Measurements from ENCODE around the gene ITGB1. TPM values are rescaled to one million over a fixed set of nuclear protein-coding genes. Genes with fewer than 3 reads are reported as not detected.

Gene ITGB1
- total and polyA plus RNA-seq, 2 experiments from 2014 or later, result 317 to 439 TPM

DNA sequence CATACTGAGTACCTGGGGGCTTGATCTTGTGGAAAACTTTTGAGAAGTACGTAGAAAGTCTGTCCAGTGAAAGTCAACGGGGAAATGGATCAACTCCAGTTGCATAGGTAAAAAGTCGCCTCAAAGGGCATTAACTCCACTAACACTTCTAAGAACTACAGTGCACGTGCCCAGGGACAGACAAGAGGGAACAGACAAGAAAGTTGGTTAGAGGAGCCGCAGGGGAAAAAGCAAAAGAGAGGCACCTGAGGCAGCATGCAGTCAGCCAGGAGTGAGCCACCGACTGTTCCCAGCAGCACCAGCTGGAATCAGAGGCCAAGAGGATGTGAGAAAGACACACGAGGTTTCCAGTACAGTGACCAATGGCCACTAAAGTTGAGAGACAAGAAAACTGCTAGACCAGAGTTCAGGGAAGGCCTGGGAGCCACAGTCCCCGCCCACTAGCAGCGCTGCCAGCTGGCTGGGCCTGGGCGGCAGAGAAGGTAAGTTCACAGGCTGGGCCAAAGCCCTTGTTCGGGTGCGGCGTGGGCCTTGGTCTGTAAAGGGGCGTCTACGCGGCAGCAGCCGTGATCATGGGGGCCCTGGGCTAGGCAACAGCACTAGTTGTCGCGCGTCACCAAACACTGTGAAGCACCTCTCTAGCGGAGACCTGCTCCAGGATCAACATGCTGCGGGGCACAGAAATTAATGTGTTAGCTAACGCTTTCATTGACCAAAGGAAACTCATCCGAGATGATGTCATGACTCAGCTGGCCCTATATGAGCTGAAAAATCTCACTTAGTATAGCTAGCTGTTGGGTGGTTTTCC, 14.0 kb downstream of the ITGB1 start:
- H3K9me2 ChIP-seq (ENCODE audit: insufficient read depth), result no peaks in the 10 kb centered on the region
- Mint-ChIP-seq H3K4me1 (peaks cover 70% of the 10 kb centered on the region), H3K27ac (peak overlapping the region; percentile 53; the same call in 1 of the 2 replicates), H3K4me3 (no peak overlapping the region), H3K27me3 (ENCODE audit: insufficient read depth, low read depth, poor library complexity) (peaks cover 4% of the 10 kb centered on the region), H3K9me3 (no peaks in the 10 kb centered on the region), H3K36me3 (ENCODE audit: low read depth) (no peaks in the 10 kb centered on the region)
- no peaks in the 10 kb centered on the region; the same call in 1 of the 2 replicates for H3F3A ChIP-seq (replicated peaks; ENCODE audit: low read depth)
- TF ChIP-seq EZH2 (IDR thresholded peaks at IDR 0.05; ENCODE audit: low read depth, unreplicated experiment) (no peak), JUNB (IDR thresholded peaks at IDR 0.05; ENCODE audit: unreplicated experiment) (no peak), ZNF331 (CRISPR knock-in tag; IDR thresholded peaks at IDR 0.05; ENCODE audit: low read depth) (no peak), REST (IDR thresholded peaks at IDR 0.05; ENCODE audit: unreplicated experiment) (no peak)
- TF ChIP-seq, protein P1, sequence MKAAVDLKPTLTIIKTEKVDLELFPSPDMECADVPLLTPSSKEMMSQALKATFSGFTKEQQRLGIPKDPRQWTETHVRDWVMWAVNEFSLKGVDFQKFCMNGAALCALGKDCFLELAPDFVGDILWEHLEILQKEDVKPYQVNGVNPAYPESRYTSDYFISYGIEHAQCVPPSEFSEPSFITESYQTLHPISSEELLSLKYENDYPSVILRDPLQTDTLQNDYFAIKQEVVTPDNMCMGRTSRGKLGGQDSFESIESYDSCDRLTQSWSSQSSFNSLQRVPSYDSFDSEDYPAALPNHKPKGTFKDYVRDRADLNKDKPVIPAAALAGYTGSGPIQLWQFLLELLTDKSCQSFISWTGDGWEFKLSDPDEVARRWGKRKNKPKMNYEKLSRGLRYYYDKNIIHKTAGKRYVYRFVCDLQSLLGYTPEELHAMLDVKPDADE (IDR thresholded peaks at IDR 0.05), result no peak
- peaks cover 80% of the 10 kb centered on the region for H3K4me1 ChIP-seq (ENCODE audit: insufficient read depth)
- peak; percentile 64 for DNase-seq (ENCODE audit: low spot score)
- H3K4me3 ChIP-seq, result no peak overlapping the region
- peak overlapping the region; percentile 51; the same call in 1 of the 2 replicates for H3K27ac ChIP-seq (ENCODE audit: low read depth)
- peaks cover 71% of the 10 kb centered on the region for H4K20me1 ChIP-seq (replicated peaks; ENCODE audit: insufficient read depth)
- H3K27me3 ChIP-seq (ENCODE audit: insufficient read depth), result no peaks in the 10 kb centered on the region
- no peaks in the 10 kb centered on the region for H3K36me3 ChIP-seq (ENCODE audit: insufficient read depth)
- ATAC-seq, result peak; percentile 83
- peaks cover 100% of the 10 kb centered on the region for H3K79me2 ChIP-seq (replicated peaks; ENCODE audit: insufficient read depth)
- H3K4me2 ChIP-seq, result peak overlapping the region; percentile 41
- no peak overlapping the region for H2AFZ ChIP-seq

GRCh38 chr10:32943395-32943794, 14.6 kb downstream of the ITGB1 start:
- Histone ChIP-seq H3K79me2 (replicated peaks; ENCODE audit: insufficient read depth) (peaks cover 100% of the 10 kb centered on the region), H4K20me1 (replicated peaks; ENCODE audit: insufficient read depth) (peaks cover 74% of the 10 kb centered on the region), H2AFZ (no peak overlapping the region), H3K4me1 (ENCODE audit: insufficient read depth) (peaks cover 80% of the 10 kb centered on the region), H3K4me2 (peak overlapping the region; percentile 41), H3K27ac (ENCODE audit: low read depth) (peak overlapping the region; percentile 51; the same call in 1 of the 2 replicates), H3K4me3 (no peak overlapping the region), H3K9me2 (ENCODE audit: insufficient read depth) (no peaks in the 10 kb centered on the region), H3F3A (replicated peaks; ENCODE audit: low read depth) (no peaks in the 10 kb centered on the region; the same call in 1 of the 2 replicates), H3K36me3 (ENCODE audit: insufficient read depth) (no peaks in the 10 kb centered on the region), H3K27me3 (ENCODE audit: insufficient read depth) (no peaks in the 10 kb centered on the region)
- ATAC-seq, result no peak
- Mint-ChIP-seq H3K4me3 (no peak overlapping the region; the same call in 2 of the 3 replicates), H3K27ac (peak overlapping the region; percentile 53), H3K9me3 (no peaks in the 10 kb centered on the region), H3K4me1 (peaks cover 70% of the 10 kb centered on the region), H3K36me3 (ENCODE audit: low read depth) (no peaks in the 10 kb centered on the region), H3K27me3 (ENCODE audit: insufficient read depth, low read depth, poor library complexity) (peaks cover 4% of the 10 kb centered on the region)
- no peak for DNase-seq (ENCODE audit: low spot score)
- TF ChIP-seq ZNF331 (CRISPR knock-in tag; IDR thresholded peaks at IDR 0.05; ENCODE audit: low read depth), result no peak
- no peak for TF ChIP-seq POLR2AphosphoS5 (IDR thresholded peaks at IDR 0.05; ENCODE audit: low read depth)
- no peak for TF ChIP-seq ZNF114 (CRISPR knock-in tag; IDR thresholded peaks at IDR 0.05)
- no peak for TF ChIP-seq REST (IDR thresholded peaks at IDR 0.05; ENCODE audit: unreplicated experiment)
- no peak for TF ChIP-seq EZH2 (IDR thresholded peaks at IDR 0.05; ENCODE audit: low read depth, unreplicated experiment)
- no peak for TF ChIP-seq STAT1 (IDR thresholded peaks at IDR 0.05; ENCODE audit: unreplicated experiment)
- TF ChIP-seq CREB1 (CRISPR knock-in tag; IDR thresholded peaks at IDR 0.05; ENCODE audit: low read depth), result no peak
- no peak for TF ChIP-seq JUNB (IDR thresholded peaks at IDR 0.05; ENCODE audit: unreplicated experiment)
- TF ChIP-seq, protein P1 (IDR thresholded peaks at IDR 0.05), result no peak
